ENCODE data around the gene OR6C2.
"Not testable (repeated sequence)": the region's sequence is repeated elsewhere in the genome, so short reads cannot be mapped to it uniquely, and the experiment has no call there.

Gene OR6C2

DNA sequence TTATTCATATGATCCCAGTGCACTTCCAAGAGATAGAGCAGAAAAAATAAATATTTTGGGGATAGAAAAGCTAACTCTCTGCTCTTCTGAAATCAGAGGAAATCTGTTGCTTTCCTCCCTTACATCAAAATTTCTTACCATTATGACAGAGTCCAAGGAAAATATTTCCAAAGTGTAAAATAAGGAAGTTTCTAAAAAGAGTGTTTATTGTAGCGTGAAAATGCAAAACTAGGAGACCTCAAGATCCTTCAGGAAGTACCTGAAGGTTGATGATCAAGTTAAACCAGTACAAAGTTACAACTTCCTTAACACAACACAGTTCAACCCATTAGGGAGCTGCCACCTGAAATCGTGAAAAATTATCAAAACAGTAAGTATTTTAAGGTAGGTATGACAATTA, at the start of gene OR6C2:
Gene OR6C2, plus strand, starts transcription at position 301 of the 400 bp plus-strand sequence. CDS start 8,138 bp downstream, outside the sequence.
- Histone ChIP-seq H3K4me1 (ENCODE audit: insufficient read depth, low read length) (no peaks in the 10 kb centered on the region), H3K36me3 (ENCODE audit: insufficient read depth, low read length) (no peaks in the 10 kb centered on the region), H3K9ac (ENCODE audit: low read depth, low read length) (no peak within 1 kb of the TSS), H3K9me3 (ENCODE audit: control insufficient read depth, insufficient read depth, low read length) (peaks cover 6% of the 10 kb centered on the region)

DNA sequence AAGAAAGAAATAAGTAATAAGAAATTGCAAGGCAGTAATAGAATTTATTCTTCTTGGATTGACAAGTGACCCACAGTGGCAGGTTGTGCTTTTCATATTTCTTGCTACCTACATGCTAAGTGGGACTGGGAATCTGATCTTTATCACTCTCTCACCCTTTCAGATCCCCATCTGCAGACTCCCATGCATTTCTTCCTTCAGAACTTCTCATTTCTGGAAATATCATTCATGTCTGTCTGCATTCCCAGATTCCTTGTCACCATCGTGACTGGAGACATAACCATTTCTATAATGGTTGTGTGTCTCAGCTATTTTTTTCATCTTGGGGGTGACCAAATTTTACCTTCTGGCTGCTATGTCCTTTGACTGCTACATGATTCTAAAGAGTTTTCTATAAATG, 47.5 kb upstream of the OR6C2 start:
- H3K4me1 ChIP-seq (ENCODE audit: insufficient read depth, low read length) = no peaks in the 10 kb centered on the region
- no peaks in the 10 kb centered on the region for H3K9me3 ChIP-seq (ENCODE audit: control insufficient read depth, insufficient read depth, low read length)
- no peak overlapping the region for H3K9ac ChIP-seq (ENCODE audit: low read depth, low read length)
- no peaks in the 10 kb centered on the region for H3K36me3 ChIP-seq (ENCODE audit: insufficient read depth, low read length)

GRCh38 chr12:55400229-55400628, 43.6 kb upstream of the OR6C2 start, which contains the start of gene OR6C65:
TSS of gene OR6C65 (plus strand) at chr12:55400529. CDS start at chr12:55400529, 0 bp downstream.
- Histone ChIP-seq H3K9ac (ENCODE audit: low read depth, low read length) (no peak within 1 kb of the TSS), H3K4me1 (ENCODE audit: insufficient read depth, low read length) (no peaks in the 10 kb centered on the region), H3K9me3 (ENCODE audit: control insufficient read depth, insufficient read depth, low read length) (no peaks in the 10 kb centered on the region), H3K36me3 (ENCODE audit: insufficient read depth, low read length) (no peaks in the 10 kb centered on the region)

GRCh38 chr12:55407866-55408265, 36.0 kb upstream of the OR6C2 start:
- Histone ChIP-seq H3K9ac (ENCODE audit: low read depth, low read length) (no peak overlapping the region), H3K4me1 (ENCODE audit: insufficient read depth, low read length) (no peaks in the 10 kb centered on the region), H3K9me3 (ENCODE audit: control insufficient read depth, insufficient read depth, low read length) (no peaks in the 10 kb centered on the region)

DNA sequence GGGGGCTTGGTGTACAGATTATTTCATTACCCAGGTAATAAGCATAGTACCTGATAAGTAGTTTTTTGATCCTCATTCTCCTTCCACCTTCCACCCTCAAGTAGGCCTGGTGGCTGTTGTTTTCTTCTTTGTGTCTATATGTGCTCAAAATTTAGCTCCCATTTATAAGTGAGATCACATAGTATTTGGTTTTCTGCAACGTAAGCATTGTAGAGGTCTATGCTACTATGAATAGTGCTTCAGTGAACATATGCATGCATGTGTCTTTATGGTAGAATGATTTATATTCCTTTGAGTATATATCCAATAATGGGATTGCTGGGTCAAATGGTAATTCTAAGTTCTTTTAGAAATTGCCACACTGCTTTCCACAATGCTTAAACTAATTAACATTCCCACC, 34.7 kb upstream of the OR6C2 start:
- H3K9ac ChIP-seq (ENCODE audit: low read depth, low read length) = not testable (repeated sequence)

More at GRCh38 chr12:55407866-55408265, 36.0 kb upstream of the OR6C2 start:
- H3K36me3 ChIP-seq (ENCODE audit: insufficient read depth, low read length) = no peaks in the 10 kb centered on the region

GRCh38 chr12:55412138-55412537, 31.7 kb upstream of the OR6C2 start:
- not testable (repeated sequence) for H3K9ac ChIP-seq (ENCODE audit: low read depth, low read length); H3K36me3 ChIP-seq (ENCODE audit: insufficient read depth, low read length); H3K4me1 ChIP-seq (ENCODE audit: insufficient read depth, low read length); H3K9me3 ChIP-seq (ENCODE audit: control insufficient read depth, insufficient read depth, low read length)

More for the DNA sequence above, 34.7 kb upstream of the OR6C2 start:
- H3K9me3 ChIP-seq (ENCODE audit: control insufficient read depth, insufficient read depth, low read length); H3K4me1 ChIP-seq (ENCODE audit: insufficient read depth, low read length); H3K36me3 ChIP-seq (ENCODE audit: insufficient read depth, low read length): not testable (repeated sequence)

- H3K36me3 ChIP-seq (ENCODE audit: insufficient read depth, low read length); H3K9me3 ChIP-seq (ENCODE audit: control insufficient read depth, insufficient read depth, low read length); H3K9ac ChIP-seq (ENCODE audit: low read depth, low read length); H3K4me1 ChIP-seq (ENCODE audit: insufficient read depth, low read length): not testable (repeated sequence)
Measured at GRCh38 chr12:55413498-55414388, 30.1 kb upstream of the OR6C2 start.

DNA sequence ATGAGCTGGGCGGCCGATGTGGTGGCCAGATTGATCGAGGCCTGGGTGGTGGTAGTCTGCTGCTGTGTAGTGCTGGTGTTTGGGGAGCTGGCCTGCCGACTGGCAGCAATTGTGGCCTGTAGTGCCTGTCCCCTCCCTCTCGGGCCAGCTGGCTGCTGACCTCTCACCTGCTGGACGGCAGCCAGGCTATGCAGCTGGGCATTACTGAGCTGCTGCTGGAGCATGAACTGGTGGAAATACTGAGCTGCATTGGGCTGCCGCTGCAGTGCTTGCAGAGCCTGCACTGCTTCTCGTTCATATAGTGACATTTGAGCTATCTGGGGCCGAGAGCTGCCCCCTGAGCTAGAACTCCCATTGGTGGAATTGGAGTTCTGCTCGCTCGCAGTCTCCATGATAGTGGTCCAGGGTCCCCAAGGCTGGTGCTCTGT, 29.5 kb upstream of the OR6C2 start:
- not testable (repeated sequence) for H3K9me3 ChIP-seq (ENCODE audit: control insufficient read depth, insufficient read depth, low read length); H3K4me1 ChIP-seq (ENCODE audit: insufficient read depth, low read length); H3K9ac ChIP-seq (ENCODE audit: low read depth, low read length); H3K36me3 ChIP-seq (ENCODE audit: insufficient read depth, low read length)

DNA sequence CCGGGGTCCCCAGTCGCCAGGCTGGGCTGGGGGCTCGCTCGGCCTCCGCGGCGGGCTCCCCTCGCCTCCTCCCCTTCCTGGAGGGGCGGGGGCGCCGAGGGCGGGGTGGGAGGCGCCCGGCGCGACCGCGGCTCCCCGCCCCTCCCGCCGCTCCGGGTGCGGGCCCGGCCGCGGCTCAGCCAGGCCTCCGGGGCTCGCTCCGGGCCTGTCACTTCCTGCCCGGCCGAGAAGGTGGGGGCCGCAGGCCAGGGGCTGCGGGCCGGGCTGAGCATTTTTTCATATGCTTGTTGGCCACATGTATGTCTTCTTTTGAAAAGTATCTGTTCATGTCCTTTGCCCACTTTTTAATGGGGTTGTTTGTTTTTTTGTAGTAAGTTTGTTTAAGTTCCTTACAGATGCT, 29.0 kb upstream of the OR6C2 start:
- peak overlapping the region; percentile 4; the same call in 1 of the 2 replicates for H3K9ac ChIP-seq (ENCODE audit: low read depth, low read length)
- H3K4me1 ChIP-seq (ENCODE audit: insufficient read depth, low read length); H3K36me3 ChIP-seq (ENCODE audit: insufficient read depth, low read length); H3K9me3 ChIP-seq (ENCODE audit: control insufficient read depth, insufficient read depth, low read length): not testable (repeated sequence)

DNA sequence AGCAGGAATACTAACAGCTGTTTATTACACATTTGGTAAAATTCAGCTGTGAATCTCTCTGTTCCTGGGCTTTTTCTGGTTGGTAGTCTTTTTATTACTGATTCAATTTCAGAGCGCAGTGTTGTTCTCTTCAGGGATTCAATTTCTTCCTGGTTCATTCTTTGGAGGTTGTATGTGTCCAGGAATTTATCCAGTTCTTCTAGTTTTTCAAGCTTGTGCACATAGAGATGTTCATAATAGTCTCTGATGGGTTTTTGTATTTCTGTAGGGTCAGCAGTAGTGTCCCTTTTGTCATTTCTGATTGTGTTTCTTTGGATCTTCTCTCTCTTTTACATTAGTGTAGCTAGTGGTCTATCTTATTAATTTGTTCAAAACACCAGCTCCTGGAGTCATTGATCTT, 26.9 kb upstream of the OR6C2 start:
- Histone ChIP-seq H3K9ac (ENCODE audit: low read depth, low read length) (no peak overlapping the region), H3K36me3 (ENCODE audit: insufficient read depth, low read length) (no peaks in the 10 kb centered on the region), H3K4me1 (ENCODE audit: insufficient read depth, low read length) (no peaks in the 10 kb centered on the region), H3K9me3 (ENCODE audit: control insufficient read depth, insufficient read depth, low read length) (no peaks in the 10 kb centered on the region)

- Histone ChIP-seq H3K9ac (ENCODE audit: low read depth, low read length) (no peak overlapping the region), H3K36me3 (ENCODE audit: insufficient read depth, low read length) (no peaks in the 10 kb centered on the region), H3K4me1 (ENCODE audit: insufficient read depth, low read length) (no peaks in the 10 kb centered on the region), H3K9me3 (ENCODE audit: control insufficient read depth, insufficient read depth, low read length) (no peaks in the 10 kb centered on the region)
Measured at GRCh38 chr12:55420307-55420962, 23.4 kb upstream of the OR6C2 start.

DNA sequence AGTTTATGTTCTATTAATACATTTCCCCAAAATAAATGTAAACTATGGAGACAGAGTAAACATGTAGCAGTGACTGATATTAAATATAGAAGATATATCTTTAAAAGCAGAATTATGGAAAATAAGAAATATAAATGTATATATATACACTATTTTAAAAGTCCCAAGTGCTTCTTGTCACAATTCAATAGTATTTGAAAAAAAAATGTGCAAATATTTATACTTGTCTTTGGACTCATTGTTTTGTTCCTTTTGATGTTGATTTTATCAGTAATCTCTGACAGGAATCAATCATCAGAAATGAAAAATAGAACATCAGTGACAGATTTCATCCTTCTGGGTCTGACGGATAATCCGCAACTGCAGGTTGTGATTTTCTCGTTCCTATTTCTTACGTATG, 17.9 kb upstream of the OR6C2 start, which contains the start of gene OR6C76:
Gene OR6C76, plus strand, starts transcription at position 301 of the 400 bp plus-strand sequence. Its CDS starts 0 bp downstream, at position 301.
- Histone ChIP-seq H3K36me3 (ENCODE audit: insufficient read depth, low read length) (no peaks in the 10 kb centered on the region), H3K9me3 (ENCODE audit: control insufficient read depth, insufficient read depth, low read length) (no peaks in the 10 kb centered on the region), H3K9ac (ENCODE audit: low read depth, low read length) (no peak within 1 kb of the TSS), H3K4me1 (ENCODE audit: insufficient read depth, low read length) (no peaks in the 10 kb centered on the region; the same call in 1 of the 2 replicates)

DNA sequence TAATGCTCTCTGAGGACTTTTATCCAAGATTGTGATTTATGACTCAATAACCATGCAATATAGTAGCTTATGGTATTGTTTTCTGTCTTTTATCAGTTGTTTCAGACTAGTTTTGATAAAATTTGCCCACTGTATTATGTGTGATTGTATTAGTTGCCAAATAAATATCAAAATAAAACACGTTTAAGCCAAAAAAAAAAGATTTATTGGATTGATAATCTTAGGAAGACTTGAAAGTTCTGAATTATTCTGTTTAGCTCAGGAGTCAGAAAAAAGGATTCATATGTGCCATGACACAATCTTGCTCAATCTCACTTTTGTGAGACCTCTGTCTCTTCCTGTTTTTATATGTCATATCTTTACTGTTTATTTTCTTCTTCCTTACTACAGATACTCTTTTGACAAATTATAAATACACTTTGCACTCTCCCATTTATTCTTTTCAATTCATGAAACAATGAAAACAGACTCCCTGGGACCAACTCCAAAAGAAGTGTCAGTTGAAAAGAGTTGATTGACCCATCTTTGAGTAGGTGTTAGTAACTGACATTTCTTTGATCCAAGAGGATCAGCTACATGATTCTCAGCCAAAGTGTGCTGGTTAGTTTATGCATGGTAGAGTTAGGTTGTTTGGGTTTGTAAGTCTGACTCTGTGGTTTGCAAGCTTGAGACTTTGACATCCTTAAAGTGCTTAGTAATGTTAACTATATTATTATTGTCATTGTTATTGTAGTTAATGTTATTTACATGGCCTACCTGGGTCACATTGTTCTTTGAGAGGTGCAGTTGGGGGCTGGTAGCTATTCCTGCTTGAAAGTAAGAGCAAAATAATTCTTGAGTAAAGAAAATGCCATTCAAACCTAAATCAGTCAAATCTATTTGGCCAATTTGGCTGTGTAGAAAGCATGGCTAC, 15.3 kb upstream of the OR6C2 start:
- no peaks in the 10 kb centered on the region for H3K9me3 ChIP-seq (ENCODE audit: control insufficient read depth, insufficient read depth, low read length)
- no peaks in the 10 kb centered on the region; the same call in 1 of the 2 replicates for H3K4me1 ChIP-seq (ENCODE audit: insufficient read depth, low read length)
- H3K9ac ChIP-seq (ENCODE audit: low read depth, low read length) = no peak overlapping the region
- H3K36me3 ChIP-seq (ENCODE audit: insufficient read depth, low read length) = no peaks in the 10 kb centered on the region

GRCh38 chr12:55441233-55441632, 2.6 kb upstream of the OR6C2 start:
- H3K9ac ChIP-seq (ENCODE audit: low read depth, low read length); H3K9me3 ChIP-seq (ENCODE audit: control insufficient read depth, insufficient read depth, low read length); H3K36me3 ChIP-seq (ENCODE audit: insufficient read depth, low read length); H3K4me1 ChIP-seq (ENCODE audit: insufficient read depth, low read length): not testable (repeated sequence)
